Activated B cell treated with CpG ODN at 0.5 μM for 24 hours (primary cell): ENCODE data around the gene TMEM248. TPM values are rescaled to one million over a fixed set of nuclear protein-coding genes. Genes with fewer than 3 reads are reported as not detected.
"Not testable (repeated sequence)": the region's sequence is repeated elsewhere in the genome, so short reads cannot be mapped to it uniquely, and the experiment has no call there.

ENCODE experiments used
- ATAC-seq: fragments of 200-7000 bp; cut with Tn5 transposase; one replicate; pipeline ENCODE4 v1.10.0; 2021; ENCODE audit warnings: low read depth, mild to moderate bottlenecking, moderate library complexity
- CTCF ChIA-PET: fragments of 350-600 bp; sonication (Branson Sonifier 250); formaldehyde crosslinking; loops from one replicate; lab custom pipeline; 2021; ENCODE audit warnings: antibody characterized with exemption; lab: Charles Lee
- POLR2A ChIA-PET: fragments of 350-600 bp; sonication (Branson Sonifier 250); formaldehyde crosslinking; loops from one replicate; lab custom pipeline; 2021; ENCODE audit warnings: antibody characterized with exemption; lab: Charles Lee
- DNase-seq: peaks from one replicate; pipeline ENCODE4 v3.0.0; 2022
- H3K27ac Mint-ChIP-seq: one replicate; pipeline ENCODE4 v1.8.0; 2020; ENCODE audit warnings: mixed read lengths
- H3K27me3 Mint-ChIP-seq: one replicate; pipeline ENCODE4 v1.8.0; 2021; ENCODE audit warnings: mixed read lengths
- H3K36me3 Mint-ChIP-seq: one replicate; pipeline ENCODE4 v1.8.0; 2021; ENCODE audit warnings: low read depth, mixed read lengths
- H3K4me1 Mint-ChIP-seq: one replicate; pipeline ENCODE4 v1.8.0; 2021; ENCODE audit warnings: mixed read lengths
- H3K4me3 Mint-ChIP-seq: one replicate; pipeline ENCODE4 v1.8.0; 2020; ENCODE audit warnings: mild to moderate bottlenecking, mixed read lengths
- H3K9me3 Mint-ChIP-seq: one replicate; pipeline ENCODE4 v1.8.0; 2020; ENCODE audit warnings: mixed read lengths
- intact Hi-C: fragments of 100-400 bp; cut with micrococcal nuclease; formaldehyde crosslinking; loops from one replicate; pipeline ENCODE4 v1.15.1; 2024
- total RNA-seq: library from RNA; stranded (reverse); gene quantifications from 2 replicates; pipeline ENCODE4 v1.2.3, GENCODE V29; 2022
- TF ChIP-seq, protein P1 (sequence below): fragments of 200-600 bp; IDR thresholded peaks from one replicate; pipeline ENCODE4 v1.8.0; 2022; ENCODE audit warnings: antibody characterized with exemption, mild to moderate bottlenecking

Gene TMEM248
- total RNA-seq, 1 donor from 2014 or later, result 95.0 TPM

DNA sequence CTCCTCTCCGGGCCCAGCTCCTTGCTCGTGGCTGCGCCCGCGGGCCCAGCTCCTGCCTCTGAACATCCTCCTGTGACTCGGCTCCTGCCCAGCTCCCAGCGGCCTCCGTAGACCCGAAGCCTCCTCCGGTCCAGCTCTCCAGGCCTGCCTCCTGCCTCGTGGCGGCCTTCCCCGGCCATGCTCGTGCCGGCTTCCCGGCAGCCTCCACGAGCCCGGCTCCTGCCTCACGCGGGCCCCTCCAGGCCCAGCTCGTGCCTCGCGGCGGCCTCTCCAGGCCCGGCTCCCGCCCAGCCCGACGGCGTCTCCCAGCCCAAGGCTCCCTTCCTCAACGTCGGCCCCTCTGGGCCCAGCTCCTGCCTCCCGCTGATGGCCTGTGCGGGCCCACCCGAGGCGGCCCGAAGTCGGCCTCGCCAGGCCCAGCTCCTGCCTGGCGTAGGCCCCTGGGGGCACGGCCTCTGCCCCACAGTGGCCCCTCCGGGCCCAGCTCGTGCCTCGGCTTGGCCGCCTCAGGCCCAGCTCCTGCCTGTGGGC, 16.9 kb upstream of the TMEM248 start:
- no peak for ATAC-seq
- no peaks in the 10 kb centered on the region for H3K9me3 Mint-ChIP-seq
- H3K4me3 Mint-ChIP-seq, result no peak overlapping the region
- intact Hi-C loops, result no loop called here
- TF ChIP-seq, protein P1, sequence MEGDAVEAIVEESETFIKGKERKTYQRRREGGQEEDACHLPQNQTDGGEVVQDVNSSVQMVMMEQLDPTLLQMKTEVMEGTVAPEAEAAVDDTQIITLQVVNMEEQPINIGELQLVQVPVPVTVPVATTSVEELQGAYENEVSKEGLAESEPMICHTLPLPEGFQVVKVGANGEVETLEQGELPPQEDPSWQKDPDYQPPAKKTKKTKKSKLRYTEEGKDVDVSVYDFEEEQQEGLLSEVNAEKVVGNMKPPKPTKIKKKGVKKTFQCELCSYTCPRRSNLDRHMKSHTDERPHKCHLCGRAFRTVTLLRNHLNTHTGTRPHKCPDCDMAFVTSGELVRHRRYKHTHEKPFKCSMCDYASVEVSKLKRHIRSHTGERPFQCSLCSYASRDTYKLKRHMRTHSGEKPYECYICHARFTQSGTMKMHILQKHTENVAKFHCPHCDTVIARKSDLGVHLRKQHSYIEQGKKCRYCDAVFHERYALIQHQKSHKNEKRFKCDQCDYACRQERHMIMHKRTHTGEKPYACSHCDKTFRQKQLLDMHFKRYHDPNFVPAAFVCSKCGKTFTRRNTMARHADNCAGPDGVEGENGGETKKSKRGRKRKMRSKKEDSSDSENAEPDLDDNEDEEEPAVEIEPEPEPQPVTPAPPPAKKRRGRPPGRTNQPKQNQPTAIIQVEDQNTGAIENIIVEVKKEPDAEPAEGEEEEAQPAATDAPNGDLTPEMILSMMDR, result no peak
- ChIA-PET CTCF (no interaction called here), POLR2A (interaction anchor here (1.1 kb wide), 1 partner anchor 17 kb away, joined by 3 read pairs; the partner anchor contains the start of gene TMEM248)
- H3K27me3 Mint-ChIP-seq, result no peaks in the 10 kb centered on the region
- DNase-seq, result no peak
- peaks cover 3% of the 10 kb centered on the region for H3K36me3 Mint-ChIP-seq
- H3K4me1 Mint-ChIP-seq, result no peaks in the 10 kb centered on the region
- no peak overlapping the region for H3K27ac Mint-ChIP-seq

DNA sequence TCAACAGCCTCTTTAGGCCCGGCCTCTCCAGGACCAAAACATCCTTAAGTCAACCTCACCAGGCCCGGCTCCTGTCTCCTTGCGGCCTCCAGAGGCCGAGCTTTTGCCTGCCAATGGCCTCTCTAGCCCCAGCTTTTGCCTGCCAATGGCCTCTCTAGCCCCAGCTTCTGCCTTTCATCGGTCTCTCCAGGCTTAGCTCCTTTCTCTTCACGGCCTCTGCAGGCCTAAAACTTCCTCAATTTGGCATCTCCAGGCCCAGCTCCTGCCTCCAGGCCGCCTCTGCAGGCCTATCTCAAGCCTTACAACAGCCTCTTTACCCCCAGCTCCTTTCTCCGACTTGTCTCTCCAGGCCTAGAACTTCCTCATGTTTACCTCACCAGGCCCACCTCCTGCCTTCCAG, 15.7 kb upstream of the TMEM248 start:
- Mint-ChIP-seq H3K27ac (no peak overlapping the region), H3K9me3 (no peaks in the 10 kb centered on the region), H3K4me3 (no peak overlapping the region), H3K27me3 (no peaks in the 10 kb centered on the region), H3K36me3 (no peaks in the 10 kb centered on the region), H3K4me1 (no peaks in the 10 kb centered on the region)
- POLR2A ChIA-PET, result interaction anchor here (0.6 to 1.1 kb wide), 2 partner anchors 16 to 101 kb away, joined by 3 to 5 read pairs; partner anchors contain the start of gene TMEM248
- TF ChIP-seq, protein P1, result no peak
- intact Hi-C loops, result loop anchor here (1.0 kb wide), 1 partner anchor 348 kb away; no protein-coding TSS in a partner anchor
- CTCF ChIA-PET, result no interaction called here
- DNase-seq, result no peak
- ATAC-seq, result no peak

DNA sequence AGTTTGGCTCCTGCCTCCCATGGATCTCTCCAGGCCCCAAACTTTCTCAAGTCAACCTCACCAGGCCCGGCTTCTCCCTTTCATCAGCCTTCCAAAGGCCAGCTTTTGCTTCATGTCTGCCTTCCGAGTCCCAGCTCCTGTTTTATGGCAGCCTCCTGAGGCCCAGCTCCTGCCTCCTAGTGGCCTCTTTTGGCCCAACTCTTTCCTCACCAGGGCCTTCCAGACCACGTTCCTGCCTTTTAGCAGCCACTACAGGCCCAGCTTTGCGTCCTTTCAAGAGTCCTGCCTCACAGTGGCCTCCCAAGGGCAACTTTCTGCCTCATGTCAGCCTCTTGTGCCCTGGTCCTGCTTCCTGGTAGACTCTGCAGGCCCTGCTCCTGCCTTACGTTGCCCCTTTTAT, 15.3 kb upstream of the TMEM248 start:
- H3K9me3 Mint-ChIP-seq, result no peaks in the 10 kb centered on the region
- DNase-seq (no peak), ATAC-seq (no peak)
- ChIA-PET POLR2A (interaction anchor here (0.6 kb wide), 1 partner anchor 102 kb away, joined by 5 read pairs; no protein-coding TSS in a partner anchor), CTCF (no interaction called here)
- no peaks in the 10 kb centered on the region for H3K36me3 Mint-ChIP-seq
- no peaks in the 10 kb centered on the region for H3K27me3 Mint-ChIP-seq
- no peak overlapping the region for H3K4me3 Mint-ChIP-seq
- TF ChIP-seq, protein P1, result no peak
- no peaks in the 10 kb centered on the region for H3K4me1 Mint-ChIP-seq
- intact Hi-C loops, result loop anchor here (1.0 kb wide), 1 partner anchor 348 kb away; no protein-coding TSS in a partner anchor
- no peak overlapping the region for H3K27ac Mint-ChIP-seq

DNA sequence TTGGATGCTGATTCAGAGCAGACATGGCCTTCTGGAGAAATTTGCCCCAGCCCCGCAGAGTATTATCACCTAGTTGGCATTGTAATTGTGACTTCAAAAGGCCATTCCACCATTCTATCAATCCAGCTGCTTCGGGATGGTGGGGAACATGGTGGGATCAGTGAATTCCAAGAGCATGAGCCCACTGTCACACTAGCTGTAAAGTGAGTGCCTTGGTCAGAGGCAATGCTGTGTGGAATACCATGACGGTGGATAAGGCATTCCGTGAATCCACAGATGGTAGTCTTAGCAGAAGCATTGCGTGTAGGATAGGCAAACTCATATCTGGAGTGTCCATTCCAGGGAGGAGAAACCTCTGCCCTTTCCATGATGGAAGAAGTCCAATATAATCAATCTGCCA, 13.3 kb upstream of the TMEM248 start:
- Mint-ChIP-seq H3K9me3 (no peaks in the 10 kb centered on the region), H3K4me1 (no peaks in the 10 kb centered on the region), H3K4me3 (no peak overlapping the region), H3K27me3 (no peaks in the 10 kb centered on the region), H3K36me3 (no peaks in the 10 kb centered on the region), H3K27ac (no peak overlapping the region)
- POLR2A ChIA-PET, result no interaction called here
- intact Hi-C loops, result no loop called here
- no peak for ATAC-seq
- CTCF ChIA-PET, result no interaction called here
- TF ChIP-seq, protein P1, result no peak
- no peak for DNase-seq

DNA sequence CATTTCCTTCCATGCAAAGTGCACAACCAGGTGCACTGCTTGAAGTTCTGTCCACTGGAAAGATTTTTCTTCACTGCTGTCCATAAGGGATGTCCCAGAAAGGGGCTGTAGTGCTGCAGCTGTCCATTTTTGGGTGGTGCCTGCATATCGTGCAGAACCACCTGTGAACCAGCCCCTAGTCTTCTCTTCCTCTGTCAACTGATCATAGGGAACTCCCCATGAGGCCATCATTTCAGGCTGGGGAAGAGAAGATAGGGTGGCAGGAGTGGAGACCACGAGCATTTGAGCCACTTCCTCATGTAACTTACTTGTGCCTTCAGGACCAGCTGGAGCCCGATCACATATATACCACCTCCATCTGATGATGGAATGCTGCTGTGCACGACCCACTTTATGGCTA, 12.4 kb upstream of the TMEM248 start:
- H3K36me3 Mint-ChIP-seq, ATAC-seq, intact Hi-C loops, DNase-seq, H3K4me1 Mint-ChIP-seq, H3K9me3 Mint-ChIP-seq, H3K27ac Mint-ChIP-seq, POLR2A ChIA-PET, CTCF ChIA-PET, H3K27me3 Mint-ChIP-seq, H3K4me3 Mint-ChIP-seq: not testable (repeated sequence)
